ENCODE data around the gene LIPC.

Gene LIPC

DNA sequence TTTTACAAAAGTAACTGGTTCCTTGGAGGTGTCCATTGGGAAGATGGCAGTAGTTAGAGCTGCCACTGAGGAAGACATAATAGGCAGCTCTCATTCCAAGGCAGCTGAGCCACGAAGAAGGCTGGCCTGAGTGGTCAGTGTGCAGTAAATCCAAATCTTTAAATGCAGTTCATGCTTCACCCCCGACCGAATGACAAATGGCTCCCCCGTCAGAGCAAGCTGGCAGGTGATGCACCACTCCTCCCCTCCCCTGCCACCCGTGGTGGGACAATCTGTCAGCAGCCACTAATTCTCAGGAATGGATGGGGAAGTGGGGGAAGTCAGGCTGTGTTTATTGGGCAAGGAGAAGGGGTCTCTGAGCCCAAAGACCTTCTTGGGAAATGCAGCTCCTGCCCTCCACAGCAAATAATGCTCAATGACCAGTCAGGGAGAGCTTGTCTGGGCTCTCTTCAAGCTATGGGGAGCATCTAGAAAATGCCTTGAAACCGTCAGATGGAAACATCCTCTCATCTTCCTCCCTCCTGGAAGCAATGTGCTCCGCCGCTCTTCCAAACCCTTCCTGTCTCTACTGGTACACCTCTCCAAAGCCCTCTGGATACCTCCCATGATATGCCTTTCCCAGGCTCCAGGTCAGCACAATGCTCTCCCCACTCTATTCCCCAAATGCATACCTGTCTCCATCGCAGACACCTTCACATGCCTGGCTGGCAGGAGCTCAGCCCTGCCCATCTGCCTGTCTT, 65.4 kb downstream of the LIPC start:
- DNase-seq (ENCODE audit: low spot score): no peak

DNA sequence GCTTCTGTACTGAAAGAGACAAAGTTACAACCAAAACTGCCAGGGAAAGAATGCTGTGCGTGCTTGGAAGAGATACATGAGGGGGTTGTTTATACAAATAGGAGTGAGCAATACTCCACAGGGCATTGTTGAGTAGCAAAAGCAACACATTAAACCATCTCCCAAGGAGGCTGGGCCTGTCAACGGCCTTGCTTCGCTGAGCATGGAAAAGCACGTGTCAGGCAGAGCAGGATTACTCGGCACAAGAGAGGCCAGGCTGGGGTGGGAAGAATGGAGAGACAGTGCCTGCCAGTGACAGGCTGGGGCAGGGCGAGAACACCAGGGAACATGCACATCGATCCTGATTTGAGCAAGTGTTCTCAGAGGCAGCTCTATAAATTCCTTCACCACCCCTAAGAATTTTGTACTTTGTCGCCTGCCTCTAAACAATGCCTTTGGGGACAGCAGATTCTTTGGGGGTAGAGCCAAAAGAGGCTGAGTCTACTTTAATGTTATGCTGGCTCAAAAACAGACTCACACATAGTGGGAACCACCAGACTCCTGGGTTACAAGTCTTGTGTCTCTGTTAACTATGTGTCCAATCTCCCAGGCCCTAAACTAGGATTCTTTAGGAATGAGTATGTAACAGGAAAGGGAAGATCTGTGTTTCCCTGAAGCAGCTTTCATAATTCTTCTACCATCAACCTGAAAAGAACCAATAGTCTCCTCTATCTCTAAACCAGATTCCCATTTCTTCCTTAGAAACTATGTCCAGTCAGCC, 67.2 kb downstream of the LIPC start:
- no peak for DNase-seq (ENCODE audit: low spot score)

DNA sequence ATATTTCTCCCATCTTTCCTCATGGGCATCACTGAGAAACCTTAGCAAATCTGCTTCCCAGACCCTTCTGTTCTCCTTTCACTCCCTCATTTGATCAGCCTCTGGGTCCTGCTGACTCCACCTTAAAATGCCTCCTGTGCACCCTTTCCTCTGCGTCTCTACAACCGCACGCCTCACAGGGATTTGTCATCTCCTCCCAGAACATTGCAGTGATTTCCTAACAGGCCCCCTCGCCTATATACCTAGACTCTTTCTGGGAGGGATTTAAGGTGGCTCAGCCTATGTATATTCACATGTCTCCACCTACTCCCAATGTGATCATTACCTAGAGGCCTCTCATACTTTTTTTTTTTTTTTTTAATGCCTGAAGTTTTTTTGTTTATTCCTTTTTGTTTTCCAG, 69.2 kb downstream of the LIPC start:
- no peak for DNase-seq (ENCODE audit: low spot score)

DNA sequence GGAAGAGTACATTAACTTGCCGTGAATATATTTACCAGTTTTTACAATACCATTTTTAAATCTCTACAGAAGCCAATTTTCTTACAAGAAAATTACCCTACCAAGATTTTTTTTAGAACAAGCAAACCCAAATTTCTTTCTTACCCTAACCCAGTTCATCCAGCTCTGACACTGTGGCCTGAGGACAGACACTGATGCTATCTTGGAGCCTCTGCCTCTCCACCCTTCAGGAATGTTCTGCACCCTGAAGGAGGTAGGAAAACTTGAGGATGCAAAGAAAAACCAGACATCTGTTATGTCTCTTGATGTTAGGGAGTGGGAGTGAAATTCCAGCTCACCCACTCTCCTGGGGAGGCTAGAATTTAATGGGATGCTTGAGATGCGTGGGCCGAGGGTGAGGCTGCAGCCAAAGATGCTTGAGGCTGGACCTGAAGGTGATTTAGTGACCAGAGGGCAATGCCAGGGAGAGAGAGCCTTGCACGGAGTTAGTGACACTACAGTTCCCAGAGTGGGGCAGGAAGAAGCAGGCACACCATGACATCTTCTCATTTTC, 69.9 kb downstream of the LIPC start:
- no peak for DNase-seq (ENCODE audit: low spot score)

DNA sequence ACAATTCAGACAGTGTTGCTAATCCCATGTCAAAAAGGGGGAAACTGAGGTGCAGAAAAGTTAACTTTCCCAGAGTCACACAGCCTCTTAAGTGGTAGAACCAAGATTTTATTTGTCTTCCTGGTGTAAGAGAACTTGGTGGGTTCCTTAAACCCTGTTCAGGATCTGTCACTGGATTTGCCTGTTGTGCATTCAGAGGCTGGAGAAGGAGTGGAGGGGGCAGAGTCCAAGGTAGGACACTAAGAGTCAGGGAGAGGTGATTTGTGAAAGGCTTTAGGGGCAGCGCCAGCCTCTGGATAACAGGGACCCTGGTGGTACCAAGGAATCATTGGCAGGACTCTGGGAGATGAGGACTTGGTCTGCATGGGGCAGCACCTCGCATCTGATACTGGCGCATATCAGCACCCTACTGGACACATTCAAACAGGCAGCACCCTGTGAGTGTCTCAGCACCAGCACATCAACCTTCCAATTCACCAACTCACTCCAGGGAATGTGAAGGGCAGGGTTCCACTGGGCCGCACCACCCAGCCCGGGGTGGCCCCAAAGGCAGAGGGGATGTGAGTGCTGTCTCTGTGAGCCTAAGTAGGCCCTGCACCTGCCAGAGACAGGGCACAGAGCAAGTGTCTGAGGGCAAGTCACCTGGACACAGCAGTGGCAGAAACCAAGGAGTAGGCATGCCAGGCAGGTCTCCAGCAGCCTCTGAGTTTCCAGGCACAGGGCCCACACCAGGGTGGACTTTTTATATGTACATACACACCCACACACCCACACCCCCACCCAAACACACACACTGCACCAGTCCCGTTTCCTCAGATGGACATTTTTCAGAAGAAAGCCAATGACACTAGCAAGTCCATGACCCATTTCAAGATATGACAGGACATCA, 71.6 kb downstream of the LIPC start:
- DNase-seq (ENCODE audit: low spot score): no peak

DNA sequence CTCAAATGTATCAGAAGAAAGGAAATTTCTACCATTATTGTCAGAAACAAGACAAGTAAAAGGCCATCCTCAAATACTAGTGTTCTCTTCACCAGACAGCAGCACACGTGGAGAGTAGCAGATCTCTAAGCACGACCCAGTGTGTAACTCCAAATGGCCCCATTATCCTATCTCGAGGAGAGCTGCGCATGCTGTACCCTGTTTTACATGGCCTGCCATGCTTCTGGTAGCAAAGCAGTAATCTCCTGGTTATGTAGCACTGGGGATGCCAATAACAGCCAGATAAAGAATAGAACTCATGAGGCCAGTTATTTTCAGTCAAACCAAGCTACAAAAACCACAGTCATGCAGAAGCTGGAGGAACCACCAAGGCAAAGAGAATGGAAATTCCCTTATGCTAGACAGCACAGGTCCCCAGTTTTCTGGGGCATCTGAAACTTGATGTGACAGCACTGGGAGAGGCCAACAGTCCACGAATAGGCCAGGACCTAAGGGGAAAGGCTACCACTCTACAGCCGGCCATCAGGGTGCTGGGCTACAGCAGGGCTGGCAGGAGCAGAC, 73.0 kb downstream of the LIPC start:
- no peak for DNase-seq (ENCODE audit: low spot score)

DNA sequence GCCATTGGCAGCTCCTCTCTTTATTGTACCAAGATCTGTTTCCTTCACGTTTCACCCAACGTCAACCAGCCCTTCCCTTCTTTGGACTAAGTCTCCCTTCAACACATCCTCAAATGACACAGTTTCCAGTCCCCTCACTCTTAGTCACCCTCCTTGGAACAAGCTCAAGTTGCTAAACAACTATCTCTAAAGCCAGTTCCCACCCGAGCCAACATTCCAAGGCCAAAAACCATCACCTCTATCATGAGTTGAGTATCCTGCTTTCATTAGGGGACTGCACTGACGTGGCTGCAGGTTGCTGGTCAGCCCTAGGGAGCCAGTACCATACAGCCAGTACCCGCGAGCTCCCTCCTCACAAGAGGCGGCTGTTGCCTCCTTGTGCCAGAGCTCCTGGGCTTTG, 73.8 kb downstream of the LIPC start:
- DNase-seq (ENCODE audit: low spot score): no peak

DNA sequence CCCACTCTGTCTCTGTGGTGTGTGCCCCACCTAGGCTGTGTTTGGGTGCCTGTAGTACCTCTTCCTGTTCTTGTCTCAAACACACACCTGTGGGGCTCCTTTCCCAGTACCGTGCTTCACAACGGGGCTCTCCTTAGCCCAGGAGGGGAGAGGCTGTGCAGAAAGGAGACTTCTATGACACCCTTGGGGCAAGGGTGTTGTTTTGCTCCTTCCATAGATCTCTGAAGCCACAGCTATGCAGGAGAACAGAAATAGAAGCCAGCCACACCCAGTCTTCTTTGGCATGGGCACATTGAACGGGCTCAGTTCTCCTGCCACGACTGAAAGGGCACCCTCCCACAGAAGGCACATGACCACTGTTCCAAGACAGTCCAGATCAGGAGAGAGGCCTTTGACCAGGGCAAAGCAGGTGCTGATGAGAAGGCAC, 74.3 kb downstream of the LIPC start:
- DNase-seq (ENCODE audit: low spot score): no peak

DNA sequence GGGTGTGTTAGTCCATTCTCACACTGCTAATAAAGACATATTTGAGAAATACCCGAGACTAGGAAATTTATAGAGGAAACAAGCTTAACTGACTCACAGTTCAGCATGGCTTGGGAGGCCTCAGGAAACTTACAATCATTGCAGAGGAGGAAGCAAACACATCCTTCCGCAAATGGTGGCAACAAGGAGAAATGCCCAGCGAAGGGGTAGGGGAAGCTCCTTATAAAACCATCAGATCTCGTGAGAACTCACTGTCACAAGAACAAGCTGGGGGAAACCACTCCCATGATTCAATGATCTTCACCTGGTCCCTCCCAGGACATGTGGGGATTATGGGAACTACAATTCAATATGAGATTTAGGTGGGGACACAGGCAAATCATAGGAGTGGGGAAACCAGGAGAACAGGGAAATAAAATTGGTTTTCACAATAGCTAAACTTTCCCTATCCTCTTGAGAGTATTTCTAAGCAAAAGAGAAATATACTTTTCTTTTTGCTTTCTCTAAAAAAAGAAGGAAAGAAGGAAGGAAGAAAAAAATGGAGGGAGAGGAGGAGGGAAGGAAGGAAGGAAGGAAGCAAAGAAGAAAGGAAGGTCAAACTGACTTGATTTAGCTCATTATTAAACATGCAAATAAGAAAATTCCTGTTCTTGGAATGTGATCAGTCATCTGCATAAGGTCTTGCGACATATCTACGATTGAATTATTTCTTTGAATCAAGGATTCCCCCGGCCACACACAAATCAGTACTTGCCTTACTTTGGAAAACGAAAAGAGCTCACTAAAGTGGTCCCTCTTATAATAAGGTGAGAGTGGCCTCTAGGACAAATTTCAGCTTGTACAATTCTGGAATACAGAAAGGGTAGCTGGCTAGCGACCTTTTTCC, 75.2 kb downstream of the LIPC start:
- DNase-seq (ENCODE audit: low spot score): no peak

DNA sequence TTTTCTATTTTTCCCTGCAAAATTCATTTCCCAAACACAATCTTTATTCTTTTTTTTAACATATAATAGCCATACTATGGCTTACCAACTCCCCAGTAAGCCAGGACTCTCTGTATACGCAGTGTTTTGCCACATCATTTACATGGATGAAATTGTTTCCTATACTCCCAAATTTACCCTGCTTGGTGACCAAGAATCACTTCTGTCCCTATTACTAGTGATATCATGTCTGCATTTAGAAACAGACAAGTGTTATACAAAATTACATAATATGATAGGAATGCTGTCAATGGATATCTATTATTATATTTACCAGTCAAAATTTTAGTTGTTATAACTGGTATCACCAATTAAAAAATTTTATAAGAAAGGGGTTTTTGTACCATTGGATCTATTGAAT, 77.8 kb downstream of the LIPC start:
- no peak for DNase-seq (ENCODE audit: low spot score)

DNA sequence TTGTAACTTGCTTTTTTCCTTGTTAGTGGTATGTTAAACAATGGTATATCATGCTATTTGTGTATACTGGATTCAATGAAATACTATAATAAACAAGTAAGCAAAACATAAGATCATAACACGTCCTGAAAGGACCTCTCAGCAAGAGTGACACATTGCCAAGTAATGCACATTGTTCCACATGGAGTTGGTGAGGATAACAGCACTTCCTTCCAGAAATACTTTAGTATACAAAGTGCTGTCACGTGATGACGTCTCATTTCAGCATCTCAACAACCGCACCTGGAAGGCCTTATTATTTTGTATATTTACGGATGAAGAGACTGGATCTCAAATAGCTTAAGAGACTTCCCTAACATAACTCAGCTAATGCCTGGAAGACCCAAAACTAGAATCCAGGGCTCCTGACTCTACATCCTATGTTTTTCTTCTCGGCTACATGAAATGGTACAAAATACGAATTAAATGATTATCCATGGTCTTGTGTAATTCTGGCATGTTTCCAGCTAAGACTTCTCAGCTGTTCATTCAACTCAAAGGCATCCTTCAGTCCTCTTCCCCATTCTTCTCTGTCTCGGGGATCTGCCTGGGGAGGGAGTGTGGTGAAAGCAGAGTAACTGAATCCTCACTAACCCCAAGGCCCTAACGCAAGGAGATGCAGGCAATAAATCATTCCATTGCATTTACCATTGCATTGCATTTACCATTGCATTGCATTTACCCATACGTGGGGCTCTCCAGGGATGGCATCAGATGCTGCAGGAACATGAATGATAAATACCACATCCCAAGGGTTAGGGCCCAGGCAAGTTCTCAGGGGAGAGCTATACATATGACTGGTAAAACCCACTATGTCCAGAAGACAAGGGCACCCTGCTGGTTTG, 79.2 kb downstream of the LIPC start:
- DNase-seq (ENCODE audit: low spot score): no peak

DNA sequence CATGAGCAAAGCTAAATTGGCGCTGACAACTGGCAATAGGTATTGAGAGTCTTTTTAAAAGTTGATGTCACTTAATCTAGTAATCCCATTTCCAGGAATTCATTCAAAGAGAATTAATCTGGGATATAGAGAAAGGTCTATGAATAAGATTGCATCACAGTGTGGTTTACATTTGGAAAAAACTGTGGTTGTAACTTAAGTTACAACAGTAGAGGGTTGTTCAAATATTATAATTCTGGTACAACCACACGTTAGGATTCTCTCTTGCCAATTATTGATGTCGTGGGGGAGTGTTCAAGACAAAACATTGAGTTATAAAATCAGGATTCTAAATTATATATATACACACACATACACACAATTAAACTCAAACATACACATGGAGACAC, 79.8 kb downstream of the LIPC start:
- DNase-seq (ENCODE audit: low spot score): no peak

DNA sequence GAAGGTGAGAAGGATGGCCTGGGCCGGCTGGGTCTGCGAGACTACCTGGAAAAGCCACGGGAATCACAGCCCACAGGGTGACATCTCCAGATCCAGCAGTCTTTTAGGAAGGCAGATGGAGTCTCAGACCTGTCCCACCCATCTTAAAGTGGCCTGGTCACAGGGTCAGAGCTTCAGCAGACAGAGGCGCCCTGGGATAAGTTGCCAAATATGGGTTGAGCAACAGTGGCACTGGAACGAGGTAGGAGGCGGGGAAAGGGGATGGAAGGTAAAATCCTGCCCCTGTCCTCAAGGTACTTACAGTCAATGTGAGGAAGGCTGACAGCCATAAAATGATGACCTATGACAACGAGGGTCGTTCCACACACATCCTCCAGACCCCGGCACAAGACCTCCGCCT, 80.7 kb downstream of the LIPC start:
- DNase-seq (ENCODE audit: low spot score): no peak

DNA sequence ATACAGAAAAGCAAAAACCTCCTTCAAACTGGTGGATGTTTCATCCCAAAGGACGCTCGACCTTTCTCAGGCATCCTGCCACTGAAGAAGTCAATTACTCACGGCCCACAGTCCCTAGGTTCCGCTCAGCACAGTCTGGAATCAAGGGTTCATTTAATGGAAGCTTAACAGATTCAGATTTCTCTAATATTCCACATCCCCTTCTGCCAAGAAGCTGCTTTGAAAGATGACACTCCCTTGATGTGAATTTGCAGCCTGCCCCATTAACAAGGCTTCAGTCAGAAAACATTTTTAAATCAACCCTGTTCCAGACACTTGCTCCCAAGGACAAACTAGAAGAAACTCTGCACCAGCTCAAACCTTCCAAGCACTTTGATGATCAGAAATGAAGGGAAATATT, 81.2 kb downstream of the LIPC start:
- no peak for DNase-seq (ENCODE audit: low spot score)

DNA sequence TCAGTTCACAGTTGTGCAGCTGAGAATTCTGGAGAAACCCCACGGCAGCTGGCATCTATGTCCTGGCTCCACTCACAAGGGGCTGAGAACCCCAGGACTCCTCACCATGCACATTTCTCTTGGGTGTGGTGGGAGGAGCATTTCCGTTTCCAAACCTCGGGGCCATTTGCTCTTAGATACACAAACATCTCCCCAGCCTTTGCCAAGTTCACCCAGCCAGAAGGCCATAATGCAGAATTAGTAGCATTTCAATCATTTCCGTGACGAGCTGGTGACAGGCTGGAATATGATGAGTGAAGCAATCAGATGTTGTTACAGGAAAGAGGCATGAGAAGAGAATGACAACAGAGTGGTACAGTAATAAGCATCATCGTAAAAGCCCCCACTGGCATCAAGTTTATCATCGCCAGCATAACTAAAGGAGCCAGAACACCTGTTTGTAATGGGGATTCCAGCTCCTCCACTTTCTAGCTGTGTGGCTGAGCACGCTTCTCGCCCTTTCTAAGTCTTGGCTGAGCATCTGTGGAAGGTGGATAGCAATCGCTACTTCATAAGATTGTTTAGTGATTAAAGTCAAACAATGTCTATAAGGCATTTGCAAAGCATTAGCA, 82.0 kb downstream of the LIPC start:
- DNase-seq (ENCODE audit: low spot score): no peak

DNA sequence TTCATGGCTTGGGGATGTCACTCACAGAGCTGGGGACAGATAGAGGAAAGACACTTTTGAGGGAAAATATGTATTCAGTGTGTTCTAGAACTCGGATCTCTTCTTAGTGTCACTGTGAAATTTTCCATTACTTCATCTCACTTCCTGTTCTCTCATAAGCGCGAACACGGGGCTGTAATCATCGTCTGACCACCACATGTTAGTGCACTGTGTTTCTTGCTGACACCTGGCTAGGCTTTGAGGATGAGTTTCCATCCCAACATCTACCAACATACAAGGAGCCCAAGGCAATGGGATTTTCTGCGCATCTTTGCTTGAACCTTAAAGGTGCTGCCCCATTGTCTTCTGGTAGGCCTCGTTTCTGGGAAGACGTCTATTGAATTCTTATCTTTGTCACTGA, 84.0 kb downstream of the LIPC start:
- no peak for DNase-seq (ENCODE audit: low spot score)

DNA sequence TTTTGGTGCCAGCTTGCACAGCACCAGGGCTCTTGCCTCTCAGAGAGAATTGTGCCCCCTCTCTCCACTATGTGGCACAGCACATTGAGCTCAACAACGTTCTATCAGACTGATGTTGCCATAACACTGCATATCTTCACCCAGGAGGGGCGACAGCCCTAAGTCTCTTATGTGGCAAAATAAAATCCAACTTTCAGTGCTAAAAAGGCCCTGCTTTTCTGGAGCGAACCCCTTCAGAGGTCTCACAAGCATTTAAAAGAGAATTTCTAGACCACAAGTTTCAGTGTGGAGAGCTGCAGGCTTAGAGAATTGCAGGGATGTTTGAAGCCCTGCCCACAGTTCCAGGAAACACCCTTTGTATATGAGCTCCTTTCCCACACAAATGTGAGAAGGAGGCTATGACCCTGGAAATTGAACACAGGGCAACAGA, 85.5 kb downstream of the LIPC start:
- no peak for DNase-seq (ENCODE audit: low spot score)

DNA sequence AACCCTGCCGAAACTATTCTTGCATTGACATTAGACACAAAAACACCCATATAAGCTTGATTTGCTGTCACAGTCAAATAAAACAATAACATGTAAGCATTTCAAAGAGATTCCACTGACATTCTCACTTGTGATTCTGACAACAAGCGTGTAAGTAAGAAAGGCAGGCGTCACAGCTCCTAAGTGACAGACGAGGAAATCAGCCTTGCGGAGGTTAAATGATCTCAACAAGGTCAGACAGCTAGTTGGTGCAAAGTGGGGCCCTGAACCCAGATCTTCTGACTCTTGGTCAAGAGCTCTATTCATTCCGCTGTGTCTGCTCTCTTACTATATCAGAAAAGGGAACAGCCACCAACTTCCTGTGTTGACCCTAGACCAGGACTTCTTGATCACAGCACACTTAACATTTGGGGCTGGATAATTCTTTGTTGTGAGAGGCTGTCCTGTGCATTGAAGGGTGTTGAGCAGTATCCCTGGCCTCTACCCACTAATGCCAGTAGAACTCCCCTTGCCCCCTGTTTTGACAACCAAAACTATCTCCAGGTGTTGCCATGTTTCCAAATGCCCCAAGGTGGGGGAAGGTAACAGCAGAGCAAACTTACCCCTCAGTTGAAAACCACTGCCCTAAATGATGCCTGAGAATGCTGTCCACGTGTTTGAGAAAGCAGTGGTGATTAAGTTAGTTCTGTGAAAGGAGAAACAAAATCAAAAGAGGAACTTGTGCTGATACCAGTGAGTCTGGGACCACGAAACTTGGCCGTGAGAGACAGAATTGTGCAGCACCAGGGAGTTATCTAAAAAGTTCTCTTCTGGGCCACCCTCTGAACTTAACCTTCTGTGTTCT, 86.1 kb downstream of the LIPC start:
- no peak for DNase-seq (ENCODE audit: low spot score)

DNA sequence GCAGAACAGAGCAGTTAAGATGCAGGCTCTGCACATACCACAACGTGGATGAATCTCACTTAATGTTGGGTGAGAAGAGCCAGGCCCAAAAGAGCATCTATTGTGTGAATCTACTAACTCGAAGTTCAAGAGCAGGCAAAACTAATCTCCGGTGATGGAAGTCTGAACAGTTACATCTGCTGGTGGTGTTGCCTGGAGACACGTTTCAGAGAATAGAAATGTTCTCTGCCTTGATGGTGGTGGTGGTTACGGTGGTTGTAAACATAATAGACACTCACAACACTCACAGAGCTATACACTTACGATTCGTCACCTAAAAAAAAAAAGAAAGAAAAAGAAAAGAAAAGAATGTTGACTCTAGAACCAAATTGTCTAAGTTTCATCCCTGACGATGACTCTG, 86.8 kb downstream of the LIPC start:
- DNase-seq (ENCODE audit: low spot score): no peak

Data from hematopoietic multipotent progenitor cell treated with erythropoietin and hydrocortisone succinate and interleukin-3 and kit ligand, for 17 days (in vitro differentiated cells).